ENCODE results near the gene FGF19.

DNA sequence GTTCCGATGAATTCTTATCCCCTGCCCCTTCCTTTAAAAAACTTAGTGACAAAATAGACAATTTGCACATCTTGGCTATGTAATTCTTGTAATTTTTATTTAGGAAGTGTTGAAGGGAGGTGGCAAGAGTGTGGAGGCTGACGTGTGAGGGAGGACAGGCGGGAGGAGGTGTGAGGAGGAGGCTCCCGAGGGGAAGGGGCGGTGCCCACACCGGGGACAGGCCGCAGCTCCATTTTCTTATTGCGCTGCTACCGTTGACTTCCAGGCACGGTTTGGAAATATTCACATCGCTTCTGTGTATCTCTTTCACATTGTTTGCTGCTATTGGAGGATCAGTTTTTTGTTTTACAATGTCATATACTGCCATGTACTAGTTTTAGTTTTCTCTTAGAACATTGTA lies 50.8 kb downstream of the FGF19 start:
- TF ChIP-seq EZH2 (IDR thresholded peaks at IDR 0.05; ENCODE audit: borderline replicate concordance, insufficient read depth, low read length, poor library complexity, severe bottlenecking) (no peak), RAD21 (conservative IDR thresholded peaks at IDR 0.05) (no peak), POLR2AphosphoS5 (IDR thresholded peaks at IDR 0.05) (no peak), TAF1 (IDR thresholded peaks at IDR 0.05; ENCODE audit: low read depth) (no peak)
- TF ChIP-seq, protein P1, sequence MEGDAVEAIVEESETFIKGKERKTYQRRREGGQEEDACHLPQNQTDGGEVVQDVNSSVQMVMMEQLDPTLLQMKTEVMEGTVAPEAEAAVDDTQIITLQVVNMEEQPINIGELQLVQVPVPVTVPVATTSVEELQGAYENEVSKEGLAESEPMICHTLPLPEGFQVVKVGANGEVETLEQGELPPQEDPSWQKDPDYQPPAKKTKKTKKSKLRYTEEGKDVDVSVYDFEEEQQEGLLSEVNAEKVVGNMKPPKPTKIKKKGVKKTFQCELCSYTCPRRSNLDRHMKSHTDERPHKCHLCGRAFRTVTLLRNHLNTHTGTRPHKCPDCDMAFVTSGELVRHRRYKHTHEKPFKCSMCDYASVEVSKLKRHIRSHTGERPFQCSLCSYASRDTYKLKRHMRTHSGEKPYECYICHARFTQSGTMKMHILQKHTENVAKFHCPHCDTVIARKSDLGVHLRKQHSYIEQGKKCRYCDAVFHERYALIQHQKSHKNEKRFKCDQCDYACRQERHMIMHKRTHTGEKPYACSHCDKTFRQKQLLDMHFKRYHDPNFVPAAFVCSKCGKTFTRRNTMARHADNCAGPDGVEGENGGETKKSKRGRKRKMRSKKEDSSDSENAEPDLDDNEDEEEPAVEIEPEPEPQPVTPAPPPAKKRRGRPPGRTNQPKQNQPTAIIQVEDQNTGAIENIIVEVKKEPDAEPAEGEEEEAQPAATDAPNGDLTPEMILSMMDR (IDR thresholded peaks at IDR 0.05; ENCODE audit: poor library complexity, severe bottlenecking), result no peak
- TF ChIP-seq, protein P2, sequence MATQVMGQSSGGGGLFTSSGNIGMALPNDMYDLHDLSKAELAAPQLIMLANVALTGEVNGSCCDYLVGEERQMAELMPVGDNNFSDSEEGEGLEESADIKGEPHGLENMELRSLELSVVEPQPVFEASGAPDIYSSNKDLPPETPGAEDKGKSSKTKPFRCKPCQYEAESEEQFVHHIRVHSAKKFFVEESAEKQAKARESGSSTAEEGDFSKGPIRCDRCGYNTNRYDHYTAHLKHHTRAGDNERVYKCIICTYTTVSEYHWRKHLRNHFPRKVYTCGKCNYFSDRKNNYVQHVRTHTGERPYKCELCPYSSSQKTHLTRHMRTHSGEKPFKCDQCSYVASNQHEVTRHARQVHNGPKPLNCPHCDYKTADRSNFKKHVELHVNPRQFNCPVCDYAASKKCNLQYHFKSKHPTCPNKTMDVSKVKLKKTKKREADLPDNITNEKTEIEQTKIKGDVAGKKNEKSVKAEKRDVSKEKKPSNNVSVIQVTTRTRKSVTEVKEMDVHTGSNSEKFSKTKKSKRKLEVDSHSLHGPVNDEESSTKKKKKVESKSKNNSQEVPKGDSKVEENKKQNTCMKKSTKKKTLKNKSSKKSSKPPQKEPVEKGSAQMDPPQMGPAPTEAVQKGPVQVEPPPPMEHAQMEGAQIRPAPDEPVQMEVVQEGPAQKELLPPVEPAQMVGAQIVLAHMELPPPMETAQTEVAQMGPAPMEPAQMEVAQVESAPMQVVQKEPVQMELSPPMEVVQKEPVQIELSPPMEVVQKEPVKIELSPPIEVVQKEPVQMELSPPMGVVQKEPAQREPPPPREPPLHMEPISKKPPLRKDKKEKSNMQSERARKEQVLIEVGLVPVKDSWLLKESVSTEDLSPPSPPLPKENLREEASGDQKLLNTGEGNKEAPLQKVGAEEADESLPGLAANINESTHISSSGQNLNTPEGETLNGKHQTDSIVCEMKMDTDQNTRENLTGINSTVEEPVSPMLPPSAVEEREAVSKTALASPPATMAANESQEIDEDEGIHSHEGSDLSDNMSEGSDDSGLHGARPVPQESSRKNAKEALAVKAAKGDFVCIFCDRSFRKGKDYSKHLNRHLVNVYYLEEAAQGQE (IDR thresholded peaks at IDR 0.05; ENCODE audit: borderline replicate concordance), result no peak
